Upper lobe of right lung (tissue), 1 donor: ENCODE data around the gene KCNS3. TPM values are rescaled to one million over a fixed set of nuclear protein-coding genes. Genes with fewer than 3 reads are reported as not detected.

Experiments used
- ATAC-seq: fragments of 200-7000 bp; cut with Tn5 transposase; one replicate; pipeline ENCODE4 v1.9.1; 2020; ENCODE audit warnings: mild to moderate bottlenecking, moderate library complexity
- DNase-seq: peaks from one replicate; pipeline ENCODE4 v3.0.0-alpha.2; 2020
- H3K27ac ChIP-seq: fragments of 200-600 bp; one replicate; pipeline ENCODE4 v1.8.0; 2022
- H3K27me3 ChIP-seq: fragments of 200-600 bp; one replicate; pipeline ENCODE4 v1.8.0; 2022; ENCODE audit warnings: mild to moderate bottlenecking
- H3K36me3 ChIP-seq: fragments of 200-600 bp; one replicate; pipeline ENCODE4 v1.8.0; 2022
- H3K4me1 ChIP-seq: fragments of 200-600 bp; one replicate; pipeline ENCODE4 v1.8.0; 2022
- H3K4me3 ChIP-seq: fragments of 200-600 bp; one replicate; pipeline ENCODE4 v1.8.0; 2022; ENCODE audit warnings: mild to moderate bottlenecking
- H3K9me3 ChIP-seq: fragments of 200-600 bp; one replicate; pipeline ENCODE4 v1.8.0; 2022
- intact Hi-C: fragments of 100-400 bp; cut with DNase I; formaldehyde crosslinking; loops from one replicate; pipeline ENCODE4 v1.11.0; 2022
- total RNA-seq: library from RNA; stranded (reverse); fragmentation: NEBNext Ultra II Directional; extraction: Animal tissue kit (Norgen Biotek cat#: 25700); gene quantifications from one replicate; pipeline ENCODE4 v1.2.1, GENCODE V29; 2021
- TF ChIP-seq, protein P1 (sequence below): fragments of 200-600 bp; IDR thresholded peaks from one replicate; pipeline ENCODE4 v1.8.0; 2022; ENCODE audit warnings: antibody characterized with exemption
- donor health status: DM: no; HTN: yes; CAD: no; lungs with severe emphysema.

The KCNS3 gene
- total RNA-seq, 1 donor from 2014 or later, result 47.8 TPM

DNA sequence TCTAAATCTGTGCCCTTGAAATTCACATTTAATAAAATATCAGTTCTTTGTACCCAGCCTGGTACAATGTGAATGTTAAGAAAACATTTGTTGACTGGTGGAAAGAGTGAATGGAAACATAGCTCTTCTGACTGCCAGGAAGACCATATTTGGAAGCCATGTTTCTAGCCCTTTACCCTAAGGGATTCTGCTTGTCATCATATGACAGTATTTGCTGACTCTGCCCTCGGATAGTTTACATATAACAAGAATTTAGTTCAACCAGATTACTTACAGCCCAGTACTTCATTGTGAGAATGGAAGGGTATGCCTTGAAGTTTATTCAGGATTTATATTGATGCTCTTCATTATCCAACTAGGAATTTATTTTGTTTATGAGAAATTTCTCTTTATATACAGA lies 13.8 kb upstream of the KCNS3 start:
- ATAC-seq (no peak), DNase-seq (no peak)
- no peaks in the 10 kb centered on the region for H3K36me3 ChIP-seq
- H3K27ac ChIP-seq, result no peak overlapping the region
- no peak overlapping the region for H3K4me3 ChIP-seq
- TF ChIP-seq, protein P1, sequence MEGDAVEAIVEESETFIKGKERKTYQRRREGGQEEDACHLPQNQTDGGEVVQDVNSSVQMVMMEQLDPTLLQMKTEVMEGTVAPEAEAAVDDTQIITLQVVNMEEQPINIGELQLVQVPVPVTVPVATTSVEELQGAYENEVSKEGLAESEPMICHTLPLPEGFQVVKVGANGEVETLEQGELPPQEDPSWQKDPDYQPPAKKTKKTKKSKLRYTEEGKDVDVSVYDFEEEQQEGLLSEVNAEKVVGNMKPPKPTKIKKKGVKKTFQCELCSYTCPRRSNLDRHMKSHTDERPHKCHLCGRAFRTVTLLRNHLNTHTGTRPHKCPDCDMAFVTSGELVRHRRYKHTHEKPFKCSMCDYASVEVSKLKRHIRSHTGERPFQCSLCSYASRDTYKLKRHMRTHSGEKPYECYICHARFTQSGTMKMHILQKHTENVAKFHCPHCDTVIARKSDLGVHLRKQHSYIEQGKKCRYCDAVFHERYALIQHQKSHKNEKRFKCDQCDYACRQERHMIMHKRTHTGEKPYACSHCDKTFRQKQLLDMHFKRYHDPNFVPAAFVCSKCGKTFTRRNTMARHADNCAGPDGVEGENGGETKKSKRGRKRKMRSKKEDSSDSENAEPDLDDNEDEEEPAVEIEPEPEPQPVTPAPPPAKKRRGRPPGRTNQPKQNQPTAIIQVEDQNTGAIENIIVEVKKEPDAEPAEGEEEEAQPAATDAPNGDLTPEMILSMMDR, result no peak
- H3K4me1 ChIP-seq, result no peaks in the 10 kb centered on the region
- peaks cover 5% of the 10 kb centered on the region for H3K27me3 ChIP-seq
- H3K9me3 ChIP-seq, result no peaks in the 10 kb centered on the region
- intact Hi-C loops, result no loop called here

- intact Hi-C loops, result no loop called here
Measured at GRCh38 chr2:17867133-17867532, 11.3 kb upstream of the KCNS3 start.

GRCh38 chr2:17869128-17869527 lies 9.3 kb upstream of the KCNS3 start:
- DNase-seq, result no peak
- no peak overlapping the region for H3K4me3 ChIP-seq
- no peaks in the 10 kb centered on the region for H3K9me3 ChIP-seq
- H3K27ac ChIP-seq, result no peak overlapping the region
- intact Hi-C loops, result no loop called here
- H3K36me3 ChIP-seq, result no peaks in the 10 kb centered on the region
- TF ChIP-seq, protein P1, result no peak
- no peaks in the 10 kb centered on the region for H3K27me3 ChIP-seq
- ATAC-seq, result no peak
- H3K4me1 ChIP-seq, result no peaks in the 10 kb centered on the region

More at GRCh38 chr2:17867133-17867532, 11.3 kb upstream of the KCNS3 start:
- ATAC-seq, result no peak
- TF ChIP-seq, protein P1, result no peak
- no peaks in the 10 kb centered on the region for H3K27me3 ChIP-seq
- no peak for DNase-seq
- no peaks in the 10 kb centered on the region for H3K36me3 ChIP-seq
- H3K27ac ChIP-seq, result no peak overlapping the region
- H3K4me1 ChIP-seq, result no peaks in the 10 kb centered on the region
- no peaks in the 10 kb centered on the region for H3K9me3 ChIP-seq
- H3K4me3 ChIP-seq, result no peak overlapping the region

GRCh38 chr2:17871639-17872038 lies 6.8 kb upstream of the KCNS3 start:
- Histone ChIP-seq H3K27me3 (no peaks in the 10 kb centered on the region), H3K4me3 (no peak overlapping the region), H3K9me3 (no peaks in the 10 kb centered on the region), H3K27ac (no peak overlapping the region), H3K36me3 (no peaks in the 10 kb centered on the region), H3K4me1 (no peaks in the 10 kb centered on the region)
- no peak for DNase-seq
- TF ChIP-seq, protein P1, result no peak
- no peak for ATAC-seq
- intact Hi-C loops, result no loop called here

GRCh38 chr2:17873021-17873420 lies 5.4 kb upstream of the KCNS3 start:
- Histone ChIP-seq H3K36me3 (no peaks in the 10 kb centered on the region), H3K27me3 (no peaks in the 10 kb centered on the region), H3K4me1 (peaks cover 9% of the 10 kb centered on the region), H3K27ac (no peak overlapping the region), H3K9me3 (no peaks in the 10 kb centered on the region), H3K4me3 (no peak overlapping the region)
- TF ChIP-seq, protein P1, result no peak
- no peak for ATAC-seq
- no peak for DNase-seq
- intact Hi-C loops, result no loop called here

DNA sequence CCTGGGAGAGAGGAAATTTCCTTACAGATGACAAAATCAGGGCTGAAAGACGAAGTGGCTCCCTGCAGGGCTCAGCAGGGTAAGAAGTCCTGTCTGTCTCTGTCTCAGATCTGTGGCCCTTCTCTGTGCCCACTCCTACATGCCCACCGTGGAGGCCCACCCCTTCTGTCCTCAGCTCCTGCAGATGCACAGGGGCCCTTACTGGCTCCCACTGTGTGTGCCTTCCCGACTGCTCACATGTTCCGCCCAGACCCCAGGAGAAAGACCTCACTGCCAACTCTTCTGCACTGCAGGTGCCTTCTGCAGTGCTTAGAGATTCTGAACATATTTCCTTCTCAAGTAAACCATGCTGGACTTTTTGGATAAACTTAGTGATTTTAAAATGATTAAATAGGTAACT lies 1.9 kb upstream of the KCNS3 start:
- DNase-seq (no peak), ATAC-seq (no peak)
- peaks cover 9% of the 10 kb centered on the region for H3K4me1 ChIP-seq
- no peaks in the 10 kb centered on the region for H3K9me3 ChIP-seq
- no peaks in the 10 kb centered on the region for H3K27me3 ChIP-seq
- no peak overlapping the region for H3K27ac ChIP-seq
- H3K36me3 ChIP-seq, result no peaks in the 10 kb centered on the region
- H3K4me3 ChIP-seq, result no peak overlapping the region
- TF ChIP-seq, protein P1, result no peak
- intact Hi-C loops, result no loop called here
